ENCODE results near the gene AKAP13.
"Not testable (repeated sequence)": the region's sequence is repeated elsewhere in the genome, so short reads cannot be mapped to it uniquely, and the experiment has no call there.

Gene AKAP13

DNA sequence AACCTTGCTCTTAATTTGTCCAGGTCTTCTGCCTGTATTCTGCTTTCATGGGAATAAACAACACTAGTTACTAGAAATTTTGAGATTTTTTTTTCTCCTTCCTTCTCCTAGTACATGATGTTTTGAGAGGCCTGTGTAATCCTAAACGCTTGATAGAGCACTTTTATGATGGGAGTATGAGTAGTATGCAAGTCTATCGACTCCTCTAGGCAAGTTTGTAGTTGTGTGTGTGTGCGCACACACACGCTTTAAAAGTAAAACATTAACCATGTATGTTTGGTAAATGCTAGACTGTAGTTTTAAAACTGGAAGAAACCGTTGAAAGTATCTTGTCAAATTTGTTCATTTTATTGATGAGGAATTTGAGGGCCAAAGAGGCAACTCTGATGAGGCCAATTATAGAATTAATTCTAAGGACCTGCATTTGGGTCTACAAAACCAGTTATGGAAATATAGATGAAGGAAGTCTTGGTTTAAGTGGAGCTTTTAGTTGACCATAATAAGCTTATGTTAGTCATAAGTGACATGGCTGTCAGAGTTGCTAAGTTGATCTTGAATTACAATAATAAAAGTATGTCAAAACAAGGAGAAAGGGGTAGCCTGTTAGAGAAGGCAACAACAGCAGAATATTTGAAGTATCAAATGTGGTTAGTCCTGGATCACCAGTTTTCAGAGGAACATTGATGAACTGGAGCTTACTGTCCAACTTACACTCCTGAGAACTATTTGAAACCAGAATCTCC is 47.1 kb downstream of the AKAP13 start:
- no peak for DNase-seq
- TF ChIP-seq, protein P1, sequence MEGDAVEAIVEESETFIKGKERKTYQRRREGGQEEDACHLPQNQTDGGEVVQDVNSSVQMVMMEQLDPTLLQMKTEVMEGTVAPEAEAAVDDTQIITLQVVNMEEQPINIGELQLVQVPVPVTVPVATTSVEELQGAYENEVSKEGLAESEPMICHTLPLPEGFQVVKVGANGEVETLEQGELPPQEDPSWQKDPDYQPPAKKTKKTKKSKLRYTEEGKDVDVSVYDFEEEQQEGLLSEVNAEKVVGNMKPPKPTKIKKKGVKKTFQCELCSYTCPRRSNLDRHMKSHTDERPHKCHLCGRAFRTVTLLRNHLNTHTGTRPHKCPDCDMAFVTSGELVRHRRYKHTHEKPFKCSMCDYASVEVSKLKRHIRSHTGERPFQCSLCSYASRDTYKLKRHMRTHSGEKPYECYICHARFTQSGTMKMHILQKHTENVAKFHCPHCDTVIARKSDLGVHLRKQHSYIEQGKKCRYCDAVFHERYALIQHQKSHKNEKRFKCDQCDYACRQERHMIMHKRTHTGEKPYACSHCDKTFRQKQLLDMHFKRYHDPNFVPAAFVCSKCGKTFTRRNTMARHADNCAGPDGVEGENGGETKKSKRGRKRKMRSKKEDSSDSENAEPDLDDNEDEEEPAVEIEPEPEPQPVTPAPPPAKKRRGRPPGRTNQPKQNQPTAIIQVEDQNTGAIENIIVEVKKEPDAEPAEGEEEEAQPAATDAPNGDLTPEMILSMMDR (IDR thresholded peaks at IDR 0.05) = no peak
- H3K27me3 Mint-ChIP-seq (ENCODE audit: low read depth, poor library complexity) = no peaks in the 10 kb centered on the region
- H3K4me3 Mint-ChIP-seq = no peak overlapping the region
- no peak overlapping the region for H3K27ac Mint-ChIP-seq
- H3K36me3 Mint-ChIP-seq (ENCODE audit: low read depth) = peaks cover 70% of the 10 kb centered on the region
- H3K4me1 Mint-ChIP-seq = peaks cover 19% of the 10 kb centered on the region
- H3K9me3 Mint-ChIP-seq = peaks cover 36% of the 10 kb centered on the region

DNA sequence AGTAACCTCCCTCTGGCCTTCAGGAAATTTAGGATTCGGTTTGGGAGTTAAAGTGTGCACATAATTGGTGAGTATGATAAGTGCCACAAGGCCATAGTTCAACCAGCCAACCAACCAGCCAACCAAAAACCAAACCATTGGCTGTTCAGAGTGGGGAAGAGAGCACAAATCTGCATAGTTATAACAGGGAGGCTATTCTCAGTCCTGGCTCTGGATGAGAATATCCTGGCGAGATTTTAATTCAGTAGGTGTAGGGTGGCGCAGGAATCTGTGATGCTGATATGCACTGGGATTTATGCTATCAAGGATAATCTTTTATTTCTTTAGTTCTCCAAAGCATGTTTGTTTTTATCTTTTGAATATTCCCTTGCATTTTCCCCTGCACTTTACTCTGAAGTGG is 49.1 kb downstream of the AKAP13 start:
- no peak for DNase-seq
- Mint-ChIP-seq H3K27ac (no peak overlapping the region), H3K9me3 (peaks cover 45% of the 10 kb centered on the region), H3K4me1 (peaks cover 14% of the 10 kb centered on the region), H3K27me3 (ENCODE audit: low read depth, poor library complexity) (no peaks in the 10 kb centered on the region), H3K36me3 (ENCODE audit: low read depth) (peaks cover 68% of the 10 kb centered on the region), H3K4me3 (no peak overlapping the region)
- TF ChIP-seq, protein P1 (IDR thresholded peaks at IDR 0.05) = no peak

DNA sequence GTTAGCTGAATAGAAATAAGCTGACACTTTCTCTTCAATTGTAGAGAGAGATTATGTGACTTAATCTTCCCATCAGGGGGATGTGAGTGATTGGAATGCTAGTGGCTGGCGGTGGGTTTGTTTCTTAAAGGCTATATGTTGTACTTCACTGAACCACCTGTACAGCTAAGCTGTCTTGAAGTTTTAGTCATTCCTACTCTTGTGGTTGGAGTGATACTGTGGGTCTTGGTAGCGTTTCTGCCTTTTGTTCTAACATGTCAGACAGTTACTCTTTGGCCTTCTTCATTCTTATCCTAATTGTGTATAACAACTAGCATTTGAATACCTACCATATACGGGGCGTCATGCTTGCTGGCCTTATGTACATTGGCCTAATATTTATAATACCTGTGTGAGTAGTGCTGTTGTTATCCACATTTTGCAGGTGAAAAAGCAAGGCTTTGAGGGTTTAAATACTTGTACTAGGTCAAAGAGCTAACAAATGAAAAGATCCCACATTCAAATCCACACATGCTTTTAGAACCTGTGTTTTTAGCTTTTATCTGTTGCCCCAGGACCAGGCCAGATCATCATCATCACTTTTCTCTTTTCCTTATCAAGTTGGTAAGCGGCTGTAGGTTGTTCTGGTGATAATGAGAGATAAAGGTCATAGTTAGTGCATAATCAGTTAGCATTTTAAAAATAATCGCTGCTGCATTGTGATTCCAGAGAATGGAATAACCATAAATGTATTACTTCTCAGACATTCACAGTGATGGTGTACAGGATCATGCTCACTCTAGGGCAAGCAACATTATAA is 50.2 kb downstream of the AKAP13 start:
- no peak overlapping the region for H3K27ac Mint-ChIP-seq
- H3K36me3 Mint-ChIP-seq (ENCODE audit: low read depth) = peaks cover 61% of the 10 kb centered on the region
- TF ChIP-seq, protein P1 (IDR thresholded peaks at IDR 0.05) = no peak
- no peak overlapping the region for H3K4me3 Mint-ChIP-seq
- DNase-seq = no peak
- no peaks in the 10 kb centered on the region for H3K27me3 Mint-ChIP-seq (ENCODE audit: low read depth, poor library complexity)
- H3K9me3 Mint-ChIP-seq = peaks cover 42% of the 10 kb centered on the region
- peaks cover 14% of the 10 kb centered on the region for H3K4me1 Mint-ChIP-seq

DNA sequence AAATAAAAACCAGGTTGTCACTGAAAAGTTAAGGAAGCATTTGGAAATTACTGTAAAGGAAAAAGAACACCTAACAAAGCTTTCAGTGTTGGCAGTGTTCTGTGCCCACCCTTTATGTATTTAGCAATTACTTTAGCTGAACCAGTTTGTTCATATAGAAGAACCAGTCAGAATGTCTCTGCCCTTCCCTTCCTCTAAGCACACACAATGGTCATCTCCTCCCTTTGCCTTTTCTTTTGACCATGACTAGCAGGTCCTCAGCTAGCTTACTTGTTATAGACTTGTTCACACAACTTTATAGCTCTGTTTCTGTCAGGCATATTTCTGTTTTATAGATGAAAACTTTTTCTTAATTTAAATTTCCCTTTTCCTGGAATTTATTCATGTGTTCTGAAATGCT is 59.6 kb downstream of the AKAP13 start:
- Mint-ChIP-seq H3K27ac (no peak overlapping the region), H3K4me1 (peaks cover 30% of the 10 kb centered on the region), H3K4me3 (no peak overlapping the region), H3K9me3 (peaks cover 10% of the 10 kb centered on the region), H3K27me3 (ENCODE audit: low read depth, poor library complexity) (no peaks in the 10 kb centered on the region), H3K36me3 (ENCODE audit: low read depth) (no peaks in the 10 kb centered on the region)
- TF ChIP-seq, protein P1 (IDR thresholded peaks at IDR 0.05) = no peak
- no peak for DNase-seq

DNA sequence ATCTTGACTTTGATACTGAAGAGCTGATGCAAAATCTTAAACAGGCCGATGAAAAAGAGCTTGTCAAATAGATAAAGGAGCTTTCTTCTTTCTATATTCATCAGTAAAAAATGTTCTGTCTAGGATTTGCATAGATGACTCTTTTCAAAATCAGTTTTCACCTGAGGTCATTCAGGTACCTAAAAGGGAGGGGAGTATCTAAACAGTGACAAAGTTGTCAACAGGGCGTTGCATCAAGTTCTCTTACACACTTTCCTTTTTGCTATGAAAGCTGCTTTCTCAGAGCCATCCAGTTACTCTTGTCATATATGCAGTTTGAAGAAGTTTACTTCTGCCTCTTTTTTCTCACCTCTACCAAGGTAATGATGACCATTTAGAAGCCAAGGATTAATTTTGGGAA is 60.0 kb downstream of the AKAP13 start:
- DNase-seq = no peak
- H3K27ac Mint-ChIP-seq = no peak overlapping the region
- no peaks in the 10 kb centered on the region for H3K27me3 Mint-ChIP-seq (ENCODE audit: low read depth, poor library complexity)
- H3K9me3 Mint-ChIP-seq = peaks cover 12% of the 10 kb centered on the region
- no peak overlapping the region for H3K4me3 Mint-ChIP-seq
- H3K4me1 Mint-ChIP-seq = peaks cover 34% of the 10 kb centered on the region
- TF ChIP-seq, protein P1 (IDR thresholded peaks at IDR 0.05) = no peak
- no peaks in the 10 kb centered on the region for H3K36me3 Mint-ChIP-seq (ENCODE audit: low read depth)

DNA sequence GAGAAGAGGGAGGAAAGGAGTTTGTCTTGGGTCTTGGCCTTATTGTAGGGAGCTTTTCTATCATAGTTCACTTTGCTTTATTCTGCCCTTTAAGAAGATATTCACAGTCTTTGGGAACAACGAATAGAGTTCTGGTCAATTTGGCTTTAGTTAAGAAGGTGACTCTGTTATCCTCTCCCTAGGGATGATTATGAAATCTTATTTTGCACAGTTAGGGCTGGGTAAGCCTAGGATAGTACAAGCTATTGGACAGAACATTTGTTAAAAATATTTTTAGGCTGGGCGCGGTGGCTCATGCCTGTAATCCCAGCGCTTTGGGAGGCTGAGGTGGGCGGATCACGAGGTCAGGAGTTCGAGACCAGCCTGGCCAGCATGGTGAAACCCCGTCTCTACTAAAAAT is 61.5 kb downstream of the AKAP13 start:
- Mint-ChIP-seq H3K27ac (peak overlapping the region; percentile 2), H3K36me3 (ENCODE audit: low read depth) (peaks cover 11% of the 10 kb centered on the region), H3K4me1 (peaks cover 35% of the 10 kb centered on the region), H3K9me3 (peaks cover 24% of the 10 kb centered on the region)
- not testable (repeated sequence) for DNase-seq; H3K4me3 Mint-ChIP-seq; H3K27me3 Mint-ChIP-seq (ENCODE audit: low read depth, poor library complexity)

Measured in nephron progenitor cell (in vitro differentiated cells).